K562 (cell line): ENCODE data around the gene P3H4. TPM values are rescaled to one million over a fixed set of nuclear protein-coding genes. Genes with fewer than 3 reads are reported as not detected.

Source experiments
- ATAC-seq: fragments of 200-7000 bp; cut with Tn5 transposase; 3 replicates; pipeline ENCODE4 v1.9.1; 2020; ENCODE audit warnings: moderate library complexity
- BruUV-seq: library from RNA; stranded (reverse); fragments of 400-500 nt; replicated peaks from 2 replicates; lab custom pipeline; 2021; lab: Mats Ljungman, UMichigan
- CTCF ChIA-PET: fragments of 300-600 bp; formaldehyde crosslinking; extraction: SDS; loops from one replicate; lab custom pipeline; 2021; ENCODE audit warnings: low intra/inter-chr PET ratio; lab: Yijun Ruan, JAX
- POLR2A ChIA-PET: fragments of 300-600, 350-650 bp; sonication (Branson Sonifier 250); formaldehyde crosslinking; extraction: SDS; loops from one replicate; lab custom pipeline; 2021; ENCODE audit warnings: antibody characterized with exemption, inconsistent platforms; lab: Yijun Ruan, JAX
- DNase-seq, 4 experiments: peaks; one replicate each; pipeline versions ENCODE4 v3.0.0 to v3.0.0-alpha.2; 2011 to 2018; ENCODE audit warnings: low spot score in 3 of 4, mixed read lengths in 3 of 4; ENCODE audit errors: extremely low read depth in 1 of 4
- FAIRE-seq: peaks from 2 replicates; lab custom pipeline; 2011; peaks lifted over from hg19 to GRCh38; lab: Jason Lieb, UNC
- H2AFZ ChIP-seq: 2 replicates; pipeline ENCODE4 v1.6.0; 2011; ENCODE audit warnings: low read depth, low read length, control low read depth, inconsistent platforms
- H3K27ac ChIP-seq: fragments of 200-600 bp; 3 replicates; pipeline ENCODE4 v1.8.0; 2011; ENCODE audit warnings: low read depth, mild to moderate bottlenecking, control low read depth, inconsistent platforms, low read length, moderate library complexity, mixed read lengths; ENCODE audit errors: extremely low read depth
- H3K27me3 ChIP-seq, 2 experiments: fragments of 300-600 bp in 1 of 2; 2 replicates in 1 of 2; 3 replicates in 1 of 2; pipeline versions ENCODE4 v1.6.0 to v1.8.0; 2011; ENCODE audit warnings: inconsistent platforms in 2 of 2, low read length in 2 of 2, mild to moderate bottlenecking in 1 of 2, mixed read lengths in 1 of 2, moderate library complexity in 1 of 2; ENCODE audit not compliant: control insufficient read depth in 2 of 2, insufficient read depth in 2 of 2
- H3K36me3 ChIP-seq: fragments of 300-600 bp; 3 replicates; pipeline ENCODE4 v1.8.0; 2011; ENCODE audit warnings: mild to moderate bottlenecking, low read length, inconsistent platforms; ENCODE audit not compliant: control insufficient read depth, insufficient read depth
- H3K4me1 ChIP-seq, 2 experiments: fragments of 200-600 bp in 1 of 2; replicated peaks in 1 of 2; 2 replicates in 1 of 2; 3 replicates in 1 of 2; pipeline versions ENCODE4 v1.5.1 to v1.8.0; 2011; ENCODE audit warnings: inconsistent platforms in 2 of 2, low read length in 2 of 2, mild to moderate bottlenecking in 1 of 2, mixed read lengths in 1 of 2, moderate library complexity in 1 of 2; ENCODE audit not compliant: control insufficient read depth in 2 of 2, insufficient read depth in 2 of 2
- H3K4me2 ChIP-seq: 2 replicates; pipeline ENCODE4 v1.6.1; 2011; ENCODE audit warnings: low read length, control low read depth, inconsistent platforms, mixed read lengths; ENCODE audit not compliant: insufficient read depth
- H3K4me3 ChIP-seq: fragments of 200-600 bp; sonication (generic), shearing (Covaris generic); 2 replicates; pipeline ENCODE4 v1.5.1; 2016; ENCODE audit warnings: control low read depth, inconsistent platforms
- H3K79me2 ChIP-seq: fragments of 200-600 bp; 3 replicates; pipeline ENCODE4 v1.8.0; 2011; ENCODE audit warnings: low read length, inconsistent platforms; ENCODE audit not compliant: control insufficient read depth, insufficient read depth
- H3K9ac ChIP-seq, 2 experiments: 2 replicates each; pipeline versions ENCODE4 v1.6.0 to v1.6.1; 2011; ENCODE audit warnings: low read depth in 2 of 2, low read length in 2 of 2, control low read depth in 1 of 2, inconsistent platforms in 1 of 2, mild to moderate bottlenecking in 1 of 2, mixed read lengths in 1 of 2; ENCODE audit not compliant: insufficient read depth in 1 of 2
- H3K9me1 ChIP-seq: one replicate; pipeline ENCODE4 v1.6.0; 2011; ENCODE audit warnings: inconsistent platforms, mild to moderate bottlenecking, low read length, moderate library complexity; ENCODE audit not compliant: control insufficient read depth, insufficient read depth
- H3K9me3 ChIP-seq: replicated peaks from 2 replicates; pipeline ENCODE4 v1.5.1; 2011; ENCODE audit warnings: low read depth, low read length, inconsistent platforms; ENCODE audit not compliant: control insufficient read depth, insufficient read depth
- H4K20me1 ChIP-seq: replicated peaks from 2 replicates; pipeline ENCODE4 v1.6.1; 2011; ENCODE audit warnings: low read length, inconsistent platforms, mixed read lengths; ENCODE audit not compliant: control insufficient read depth, insufficient read depth
- FOXA3 ChIP-seq, 2 experiments: fragments of 450-650 bp in 1 of 2; sonication (generic) in 1 of 2; formaldehyde crosslinking; IDR thresholded peaks in 1 of 2; conservative IDR thresholded peaks in 1 of 2; 2 replicates each; pipeline versions ENCODE4 v1.4.0 to v1.8.0; 2020 to 2022; ENCODE audit warnings: mild to moderate bottlenecking in 2 of 2, missing genetic modification reagents in 1 of 2
- GATAD2B ChIP-seq: fragments of 450-650 bp; IDR thresholded peaks from 2 replicates; pipeline ENCODE4 v1.6.1; 2017; ENCODE audit warnings: mild to moderate bottlenecking, borderline replicate concordance
- HDAC6 ChIP-seq: IDR thresholded peaks from 2 replicates; pipeline ENCODE4 v1.6.1; 2012; ENCODE audit warnings: low read depth, mild to moderate bottlenecking, control low read depth, inconsistent platforms, low read length, moderate library complexity
- NCOA1 ChIP-seq: fragments of 450-650 bp; IDR thresholded peaks from 2 replicates; pipeline ENCODE4 v1.6.1; 2016; ENCODE audit warnings: low read depth
- NELFE ChIP-seq: IDR thresholded peaks from 2 replicates; pipeline ENCODE4 v1.6.1; 2011; ENCODE audit warnings: mild to moderate bottlenecking; ENCODE audit not compliant: insufficient read depth, insufficient read length
- PHF21A ChIP-seq: fragments of 450-650 bp; IDR thresholded peaks from 2 replicates; pipeline ENCODE4 v1.6.1; 2017; ENCODE audit warnings: low read depth, borderline replicate concordance
- RBM25 ChIP-seq: fragments of 200-400 bp; formaldehyde crosslinking; IDR thresholded peaks from 2 replicates; pipeline ENCODE4 v1.6.1; 2018; ENCODE audit warnings: low read length, low read depth, moderate library complexity; ENCODE audit not compliant: severe bottlenecking
- ZNF165 ChIP-seq: fragments of 250-450 bp; sonication (Bioruptor Pico); IDR thresholded peaks from 2 replicates; pipeline ENCODE4 v1.4.0; 2020; ENCODE audit warnings: borderline replicate concordance
- ZNF589 ChIP-seq: fragments of 200-800 bp; sonication (Bioruptor generic); IDR thresholded peaks from 2 replicates; pipeline ENCODE4 v1.6.1; 2016; ENCODE audit warnings: low read depth, missing genetic modification characterization, missing compliant biosample characterization
- WGBS: fragments of 100-300 bp; shearing (Covaris generic); methylation state at CpG from one replicate; pipeline ENCODE4 v1.1.6; 2016; ENCODE audit warnings: low coverage, mixed read lengths; ENCODE audit not compliant: insufficient coverage; ENCODE audit errors: missing lambda C conversion rate; 5-methylcytosine and 5-hydroxymethylcytosine counted together
- in situ Hi-C: fragments of 300-500 bp; cut with MboI; formaldehyde crosslinking; loops from 4 replicates; pipeline ENCODE4 v1.15.0; 2018; ENCODE audit warnings: inconsistent platforms, mixed read lengths
- intact Hi-C: fragments of 100-400 bp; cut with micrococcal nuclease; formaldehyde crosslinking; loops from 2 replicates; pipeline ENCODE4 v1.14.2; 2022
- polyA plus RNA-seq, 8 experiments: library from polyadenylated mRNA; depleted of rRNA in 4 of 8; stranded (reverse) in 5 of 8; unstranded in 3 of 8; fragments of >200 nt; fragmentation: Nextera tagmentation in 2 of 8; fragmentation: Illumina TruSeq in 1 of 8; extraction: Ambion mirVana in 2 of 8; extraction: Trizol in 1 of 8; gene quantifications; 2 replicates each; pipeline versions ENCODE4 v1.2.1 to v1.2.3, GENCODE V29; 2011 to 2014; ENCODE audit warnings: inconsistent platforms in 1 of 8, missing spikeins in 1 of 8
- total RNA-seq, 7 experiments: library from RNA; depleted of rRNA in 6 of 7; stranded (reverse); fragments of >200 nt in 6 of 7; fragmentation: Illumina TruSeq in 2 of 7; extraction: Trizol in 2 of 7; gene quantifications; 2 replicates each; pipeline versions ENCODE4 v1.2.1 to v1.2.3, GENCODE V29; 2011 to 2021; ENCODE audit warnings: low replicate concordance in 1 of 7
- TF ChIP-seq, protein P1 (sequence below): fragments of 450-650 bp; IDR thresholded peaks from 2 replicates; pipeline ENCODE4 v1.6.1; 2017; ENCODE audit warnings: antibody characterized with exemption
- TF ChIP-seq, protein P2 (sequence below): sonication (generic); formaldehyde crosslinking; IDR thresholded peaks from 2 replicates; pipeline ENCODE4 v1.8.0; 2022; ENCODE audit warnings: mild to moderate bottlenecking, missing genetic modification reagents
- TF ChIP-seq, protein P3 (sequence below): sonication (generic); formaldehyde crosslinking; IDR thresholded peaks from 2 replicates; pipeline ENCODE4 v1.8.0; 2022; ENCODE audit warnings: mild to moderate bottlenecking, low read depth, missing genetic modification reagents

Gene P3H4
- total and polyA plus RNA-seq, 9 of the 15 experiments (the other 6 are each of a cell fraction or from before 2014, with no cell fraction given): 0.10 to 3.7 (median 1.0) TPM

DNA sequence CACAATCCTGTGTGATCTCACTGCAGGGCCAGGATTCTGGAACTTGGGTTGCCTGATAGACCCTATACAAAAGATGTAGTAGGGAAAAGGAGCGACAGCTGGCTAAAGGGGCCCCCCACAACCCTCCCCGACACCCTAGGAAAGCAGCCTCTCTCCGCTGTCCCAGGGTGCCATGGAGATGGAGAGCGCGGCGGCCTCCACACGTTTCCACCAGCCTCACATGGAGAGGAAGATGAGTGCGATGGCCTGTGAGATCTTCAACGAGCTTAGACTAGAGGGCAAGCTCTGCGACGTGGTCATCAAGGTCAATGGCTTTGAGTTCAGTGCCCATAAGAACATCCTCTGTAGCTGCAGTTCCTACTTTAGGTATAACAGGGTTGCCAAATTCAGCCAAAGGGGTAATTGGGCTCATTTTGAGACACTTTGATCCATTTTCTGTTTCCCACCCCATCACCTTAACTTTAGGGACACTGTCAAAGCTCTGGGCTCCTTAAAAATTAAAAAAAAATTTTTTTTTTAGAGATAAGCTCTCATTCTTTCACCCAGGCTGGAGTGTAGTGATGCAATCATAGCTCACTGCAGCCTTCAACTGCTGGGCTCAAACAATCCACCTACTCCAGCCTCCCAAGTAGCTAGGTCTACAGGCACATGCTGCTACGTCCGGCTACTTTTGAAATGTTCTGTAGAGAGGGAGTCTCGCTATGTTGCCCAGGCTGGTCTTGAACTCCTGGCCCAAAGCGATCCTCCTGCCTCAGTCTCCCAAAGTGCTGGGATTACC, 26.2 kb upstream of the P3H4 start, which contains the start of gene KLHL10:
Gene KLHL10, plus strand, starts transcription at position 65 of the 778 bp plus-strand sequence. Its CDS starts 108 bp downstream, at position 173.
- peak within 1 kb of the TSS; percentile 89 for H3K4me2 ChIP-seq
- in situ Hi-C loops: no loop called here
- TF ChIP-seq GATAD2B: no peak
- TF ChIP-seq FOXA3 (CRISPR knock-in tag; conservative IDR thresholded peaks at IDR 0.05 in 1 of 2, IDR thresholded peaks at IDR 0.05 in 1 of 2): no peak
- TF ChIP-seq HDAC6: no peak
- no peak for TF ChIP-seq NCOA1
- no peak for TF ChIP-seq PHF21A
- TF ChIP-seq, protein P1, sequence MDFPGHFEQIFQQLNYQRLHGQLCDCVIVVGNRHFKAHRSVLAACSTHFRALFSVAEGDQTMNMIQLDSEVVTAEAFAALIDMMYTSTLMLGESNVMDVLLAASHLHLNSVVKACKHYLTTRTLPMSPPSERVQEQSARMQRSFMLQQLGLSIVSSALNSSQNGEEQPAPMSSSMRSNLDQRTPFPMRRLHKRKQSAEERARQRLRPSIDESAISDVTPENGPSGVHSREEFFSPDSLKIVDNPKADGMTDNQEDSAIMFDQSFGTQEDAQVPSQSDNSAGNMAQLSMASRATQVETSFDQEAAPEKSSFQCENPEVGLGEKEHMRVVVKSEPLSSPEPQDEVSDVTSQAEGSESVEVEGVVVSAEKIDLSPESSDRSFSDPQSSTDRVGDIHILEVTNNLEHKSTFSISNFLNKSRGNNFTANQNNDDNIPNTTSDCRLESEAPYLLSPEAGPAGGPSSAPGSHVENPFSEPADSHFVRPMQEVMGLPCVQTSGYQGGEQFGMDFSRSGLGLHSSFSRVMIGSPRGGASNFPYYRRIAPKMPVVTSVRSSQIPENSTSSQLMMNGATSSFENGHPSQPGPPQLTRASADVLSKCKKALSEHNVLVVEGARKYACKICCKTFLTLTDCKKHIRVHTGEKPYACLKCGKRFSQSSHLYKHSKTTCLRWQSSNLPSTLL: no peak
- no peak for TF ChIP-seq NELFE
- TF ChIP-seq, protein P2, sequence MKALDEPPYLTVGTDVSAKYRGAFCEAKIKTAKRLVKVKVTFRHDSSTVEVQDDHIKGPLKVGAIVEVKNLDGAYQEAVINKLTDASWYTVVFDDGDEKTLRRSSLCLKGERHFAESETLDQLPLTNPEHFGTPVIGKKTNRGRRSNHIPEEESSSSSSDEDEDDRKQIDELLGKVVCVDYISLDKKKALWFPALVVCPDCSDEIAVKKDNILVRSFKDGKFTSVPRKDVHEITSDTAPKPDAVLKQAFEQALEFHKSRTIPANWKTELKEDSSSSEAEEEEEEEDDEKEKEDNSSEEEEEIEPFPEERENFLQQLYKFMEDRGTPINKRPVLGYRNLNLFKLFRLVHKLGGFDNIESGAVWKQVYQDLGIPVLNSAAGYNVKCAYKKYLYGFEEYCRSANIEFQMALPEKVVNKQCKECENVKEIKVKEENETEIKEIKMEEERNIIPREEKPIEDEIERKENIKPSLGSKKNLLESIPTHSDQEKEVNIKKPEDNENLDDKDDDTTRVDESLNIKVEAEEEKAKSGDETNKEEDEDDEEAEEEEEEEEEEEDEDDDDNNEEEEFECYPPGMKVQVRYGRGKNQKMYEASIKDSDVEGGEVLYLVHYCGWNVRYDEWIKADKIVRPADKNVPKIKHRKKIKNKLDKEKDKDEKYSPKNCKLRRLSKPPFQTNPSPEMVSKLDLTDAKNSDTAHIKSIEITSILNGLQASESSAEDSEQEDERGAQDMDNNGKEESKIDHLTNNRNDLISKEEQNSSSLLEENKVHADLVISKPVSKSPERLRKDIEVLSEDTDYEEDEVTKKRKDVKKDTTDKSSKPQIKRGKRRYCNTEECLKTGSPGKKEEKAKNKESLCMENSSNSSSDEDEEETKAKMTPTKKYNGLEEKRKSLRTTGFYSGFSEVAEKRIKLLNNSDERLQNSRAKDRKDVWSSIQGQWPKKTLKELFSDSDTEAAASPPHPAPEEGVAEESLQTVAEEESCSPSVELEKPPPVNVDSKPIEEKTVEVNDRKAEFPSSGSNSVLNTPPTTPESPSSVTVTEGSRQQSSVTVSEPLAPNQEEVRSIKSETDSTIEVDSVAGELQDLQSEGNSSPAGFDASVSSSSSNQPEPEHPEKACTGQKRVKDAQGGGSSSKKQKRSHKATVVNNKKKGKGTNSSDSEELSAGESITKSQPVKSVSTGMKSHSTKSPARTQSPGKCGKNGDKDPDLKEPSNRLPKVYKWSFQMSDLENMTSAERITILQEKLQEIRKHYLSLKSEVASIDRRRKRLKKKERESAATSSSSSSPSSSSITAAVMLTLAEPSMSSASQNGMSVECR (CRISPR knock-in tag): no peak
- TF ChIP-seq, protein P3, sequence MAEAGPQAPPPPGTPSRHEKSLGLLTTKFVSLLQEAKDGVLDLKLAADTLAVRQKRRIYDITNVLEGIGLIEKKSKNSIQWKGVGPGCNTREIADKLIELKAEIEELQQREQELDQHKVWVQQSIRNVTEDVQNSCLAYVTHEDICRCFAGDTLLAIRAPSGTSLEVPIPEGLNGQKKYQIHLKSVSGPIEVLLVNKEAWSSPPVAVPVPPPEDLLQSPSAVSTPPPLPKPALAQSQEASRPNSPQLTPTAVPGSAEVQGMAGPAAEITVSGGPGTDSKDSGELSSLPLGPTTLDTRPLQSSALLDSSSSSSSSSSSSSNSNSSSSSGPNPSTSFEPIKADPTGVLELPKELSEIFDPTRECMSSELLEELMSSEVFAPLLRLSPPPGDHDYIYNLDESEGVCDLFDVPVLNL: no peak
- TF ChIP-seq ZNF165 (CRISPR knock-in tag): no peak
- 0 out of 2 replicates have a peak, but pooled peaks have one; percentile 43 for TF ChIP-seq ZNF589
- TF ChIP-seq RBM25: no peak

More for the DNA sequence above, 26.2 kb upstream of the P3H4 start, which contains the start of gene KLHL10:
- WGBS: 74% methylated on average over 13 of the region's 15 CpGs
- peaks cover 14% of the 10 kb centered on the region; the same call in 2 of the 3 replicates for H3K36me3 ChIP-seq
- no TSS peak for BruUV-seq
- intact Hi-C loops: no loop called here
- H3K79me2 ChIP-seq: peaks cover 17% of the 10 kb centered on the region
- CTCF ChIA-PET: no interaction called here
- no peak for DNase-seq
- H2AFZ ChIP-seq: peak within 1 kb of the TSS; percentile 92
- H3K27ac ChIP-seq: no peak within 1 kb of the TSS
- H3K27me3 ChIP-seq: no peaks in the 10 kb centered on the region
- no peak within 1 kb of the TSS for H3K4me3 ChIP-seq
- H3K4me1 ChIP-seq: peaks cover 7 to 15% of the 10 kb centered on the region in 2 experiments; a peak in 4 of 5 replicates
- 0 out of 3 replicates have a peak, but pooled peaks have one; percentile 15 for ATAC-seq
- no peaks in the 10 kb centered on the region for H4K20me1 ChIP-seq
- FAIRE-seq: no peak
- H3K9me3 ChIP-seq: no peaks in the 10 kb centered on the region
- H3K9ac ChIP-seq: peak within 1 kb of the TSS; percentile 47 to 53; a peak in 3 of 4 replicates
- POLR2A ChIA-PET: interaction anchor here (0.6 to 1.7 kb wide), 11 partner anchors 8 to 147 kb away, joined by 3 to 6 read pairs (median 3); partner anchors contain the start of gene KLHL11
- H3K9me1 ChIP-seq: no peaks in the 10 kb centered on the region
